GM21526 (cell line): ENCODE results near the gene DPP4.

Experiments used
- ATAC-seq: cut with Tn5 transposase; IDR thresholded peaks from one replicate; pipeline ENCODE4 v1.9.1; 2021; ENCODE audit warnings: moderate library complexity; ENCODE audit not compliant: unreplicated experiment, low FRiP score

The DPP4 gene

DNA sequence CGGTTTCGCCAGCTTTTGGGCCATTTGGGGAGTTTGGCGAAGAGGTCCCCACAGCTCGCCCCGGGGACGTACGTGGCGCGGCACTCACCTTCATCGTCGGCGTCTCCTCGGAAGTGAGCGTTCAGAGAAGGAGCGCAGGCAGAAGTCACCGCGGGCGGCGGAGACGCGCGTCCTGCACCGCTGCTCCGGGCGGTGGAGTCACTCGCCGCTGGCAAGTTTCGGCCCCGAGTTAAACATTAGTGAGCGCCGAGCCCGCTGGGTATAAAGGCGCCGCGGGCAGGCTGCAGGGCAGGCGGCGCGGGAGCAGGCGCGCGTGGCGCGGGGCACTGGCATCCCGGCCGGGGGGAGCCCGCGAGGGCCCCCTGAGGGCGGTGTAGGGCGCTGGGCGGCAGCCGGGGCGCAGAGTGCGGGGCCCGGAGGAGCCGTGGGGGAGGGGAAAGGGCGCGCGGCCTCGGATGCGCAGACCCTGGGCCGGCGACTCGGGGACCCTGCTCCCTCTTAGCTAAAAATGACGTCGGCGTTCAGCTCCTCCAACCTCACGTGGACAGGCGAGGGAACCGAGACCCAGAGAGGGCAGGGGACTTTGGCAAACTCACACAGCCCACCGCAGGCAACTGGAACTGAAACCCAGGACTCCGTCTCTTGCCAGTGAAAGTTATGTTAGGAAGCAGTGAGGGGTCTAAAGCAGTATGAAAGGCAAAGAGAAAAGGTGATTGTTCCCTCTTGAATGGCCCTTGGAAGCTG is at the start of gene DPP4:
Gene DPP4, minus strand, starts transcription at position 328 of the 744 bp plus-strand sequence. Its CDS starts 234 bp downstream, at position 94.
- peak; percentile 91 for ATAC-seq

DNA sequence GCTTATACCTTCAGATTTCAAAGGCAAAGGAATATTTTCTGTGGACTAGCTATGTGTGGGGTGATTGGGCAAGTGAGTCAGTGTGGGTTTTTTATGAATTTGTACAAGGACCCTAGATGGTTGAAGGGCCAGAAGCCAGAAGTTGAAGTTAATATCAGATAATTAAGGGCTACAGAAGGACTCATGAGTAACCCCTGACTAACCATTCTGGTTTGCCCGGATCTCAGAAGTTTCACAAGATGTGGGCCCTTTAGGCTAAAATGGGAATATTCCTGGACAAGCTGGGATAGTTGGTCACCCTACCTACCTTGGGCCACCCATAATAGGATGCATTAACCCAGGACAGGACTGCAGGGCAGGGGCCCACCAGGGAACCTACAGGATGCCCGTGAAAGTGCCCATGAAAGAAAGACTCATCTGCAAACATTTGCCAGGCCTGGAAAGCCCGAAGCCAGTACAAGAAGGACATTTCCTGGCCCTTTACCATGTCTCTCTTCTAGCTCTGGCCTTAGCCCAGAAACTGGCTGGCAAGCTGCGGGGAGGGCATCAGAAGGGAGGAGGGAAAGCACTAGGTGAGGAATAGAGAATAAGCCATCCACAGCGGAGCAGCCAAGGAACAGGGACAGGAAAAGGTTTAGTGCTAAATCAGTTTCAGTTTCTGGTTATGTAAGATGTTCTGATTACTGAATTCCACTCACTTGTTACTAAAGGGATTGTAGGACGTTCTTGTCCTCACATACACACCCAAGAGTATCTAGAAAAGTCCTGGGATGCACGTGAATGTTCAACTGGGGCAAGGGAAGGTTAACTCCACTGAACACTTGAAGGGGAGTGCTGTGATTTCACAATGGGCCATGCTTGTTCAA is 44.4 kb upstream of the DPP4 start:
- ATAC-seq = no peak

DNA sequence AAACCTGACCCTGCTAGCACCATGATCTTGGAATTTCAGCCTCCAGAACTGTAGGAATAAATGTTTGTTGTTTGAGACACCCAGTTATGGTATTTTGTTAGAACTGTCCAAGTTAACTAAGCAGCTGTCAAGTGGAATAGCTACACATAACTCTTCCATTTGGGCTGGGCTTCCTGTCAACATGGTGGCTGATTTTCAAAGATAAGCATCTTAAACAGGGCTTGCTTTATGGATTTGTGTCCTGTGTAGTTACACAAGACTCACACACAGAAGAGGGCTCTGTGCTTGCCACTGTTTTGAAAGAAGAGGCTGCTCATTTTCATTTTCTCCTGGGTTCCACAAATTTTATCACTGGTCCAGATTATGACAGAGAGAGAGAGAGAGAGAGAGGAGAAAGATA is 42.3 kb upstream of the DPP4 start:
- ATAC-seq = no peak

DNA sequence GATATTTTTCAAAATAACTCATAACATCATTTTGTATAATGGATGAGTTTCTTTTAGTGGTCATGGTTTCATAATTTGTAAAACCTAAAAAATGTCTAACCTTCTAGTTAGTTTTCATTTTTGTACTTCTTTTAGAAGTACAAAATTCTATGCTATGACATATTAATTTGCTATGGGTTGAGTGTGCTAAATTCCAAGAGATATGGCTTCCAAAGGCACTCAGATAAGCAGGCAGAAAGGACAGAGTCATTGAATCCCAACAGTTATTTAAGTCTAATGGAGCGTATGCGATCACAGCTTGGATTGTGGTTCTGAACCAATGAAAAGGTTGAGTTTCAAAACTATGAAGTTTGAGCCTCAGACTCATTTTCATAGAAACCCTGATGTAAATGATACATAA is 41.1 kb upstream of the DPP4 start:
- ATAC-seq = no peak

DNA sequence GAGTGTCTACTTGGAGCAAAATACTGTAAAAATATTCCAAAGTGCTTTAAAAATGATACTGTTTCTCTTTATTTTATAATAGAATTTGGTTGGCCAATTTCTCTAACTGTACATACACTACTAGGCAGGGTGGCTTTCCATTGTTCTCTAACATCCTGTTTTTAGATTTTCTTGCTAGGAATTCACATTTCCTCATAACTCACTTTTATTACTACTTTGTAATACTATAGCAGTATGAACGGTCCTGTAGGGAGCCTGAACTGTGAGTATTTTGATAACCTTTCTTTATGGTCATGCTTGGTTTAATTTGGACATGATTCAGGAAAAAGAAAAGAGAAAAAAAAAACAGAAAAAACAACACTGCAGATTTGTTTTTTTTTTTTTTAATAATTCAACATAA is 40.3 kb upstream of the DPP4 start:
- ATAC-seq = no peak

DNA sequence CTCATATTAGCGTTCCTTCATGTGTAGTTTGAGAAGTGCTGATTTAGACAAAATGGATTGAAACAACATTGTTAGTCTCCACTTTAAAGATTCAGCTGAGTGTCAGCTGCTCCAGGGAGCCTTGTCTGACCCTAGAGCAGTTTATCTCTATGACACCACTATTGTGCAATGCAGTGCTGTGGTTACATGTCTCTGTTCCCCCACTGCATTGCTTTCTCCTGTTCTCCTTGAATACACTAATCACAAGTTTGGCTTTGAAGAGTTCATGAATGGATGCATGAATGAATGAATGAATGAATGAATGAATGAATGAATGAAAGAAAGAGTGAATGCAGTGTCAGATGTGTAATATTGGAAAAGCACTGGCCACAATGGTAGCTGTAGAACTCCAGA is 39.8 kb upstream of the DPP4 start:
- ATAC-seq = no peak

DNA sequence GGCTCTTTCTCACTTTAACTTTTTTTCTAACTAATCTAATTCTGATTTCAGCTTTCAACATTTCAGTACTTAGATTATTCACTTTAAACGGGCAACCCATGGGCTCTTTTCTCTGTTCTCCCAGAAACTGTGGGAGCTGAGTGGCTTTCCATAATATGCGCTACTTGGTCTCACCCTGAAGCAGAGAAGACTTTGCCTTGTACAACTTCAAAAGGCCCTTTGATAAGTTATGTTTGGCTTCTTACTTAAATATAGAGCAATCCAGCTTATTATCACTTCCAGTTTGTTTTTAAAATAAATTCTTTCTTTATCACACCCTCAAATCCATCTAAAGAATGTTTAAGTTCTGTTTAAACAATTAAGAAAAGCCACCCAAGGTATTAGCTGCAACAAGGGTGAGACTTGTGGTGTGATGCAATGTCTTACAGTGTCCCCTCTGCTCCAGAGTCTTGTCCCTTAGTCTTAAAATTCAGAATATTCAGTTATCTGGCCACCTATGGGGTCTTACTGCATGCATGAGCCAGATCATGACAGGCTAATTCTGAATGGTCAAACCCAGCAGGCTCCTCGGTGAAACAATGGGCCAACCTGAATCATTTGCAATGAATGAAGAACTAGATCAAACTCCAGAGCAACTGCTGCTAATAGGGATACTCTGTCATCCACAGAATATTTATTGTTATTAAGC is 39.2 kb upstream of the DPP4 start:
- ATAC-seq = no peak

DNA sequence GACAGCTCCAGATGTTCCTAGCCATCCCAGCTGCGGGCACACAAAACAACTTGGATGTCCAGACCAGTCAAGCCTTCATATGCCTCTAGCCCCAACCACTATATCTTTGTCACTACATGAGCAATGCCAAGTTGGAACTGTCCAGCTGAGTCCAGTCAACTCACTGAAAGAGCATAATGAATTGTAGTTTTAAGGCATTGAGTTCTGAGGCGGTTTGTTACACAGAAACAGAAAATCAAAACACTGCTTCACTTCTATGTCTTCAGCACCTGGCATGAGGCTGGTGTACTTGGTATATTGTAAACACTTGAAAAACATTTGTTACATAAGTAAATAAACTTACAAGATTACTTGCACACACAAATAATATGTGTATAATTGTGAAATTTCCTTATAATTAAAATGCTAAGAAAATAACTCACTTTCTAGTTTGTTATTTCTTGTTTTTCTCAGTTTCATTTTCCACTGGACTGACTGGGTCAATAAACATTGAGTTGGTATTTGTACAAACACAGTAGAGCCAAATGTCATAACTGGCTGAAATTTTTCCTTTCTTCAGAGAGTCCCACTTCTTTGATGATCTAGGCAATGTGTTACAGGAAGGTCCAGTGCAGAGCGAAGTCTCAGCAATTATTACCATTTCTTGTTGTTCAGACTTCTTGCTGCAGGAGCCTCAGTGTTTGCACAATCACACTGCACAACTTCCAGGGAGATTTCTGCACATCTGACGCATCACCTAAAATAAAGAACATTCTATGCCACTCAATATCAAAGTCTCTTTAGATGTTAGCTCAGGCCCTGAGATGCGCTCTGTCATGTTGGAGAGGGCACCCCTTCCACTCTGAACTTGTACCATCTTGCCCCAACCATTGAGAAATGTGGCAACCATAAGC is 38.2 kb upstream of the DPP4 start:
- ATAC-seq = no peak

DNA sequence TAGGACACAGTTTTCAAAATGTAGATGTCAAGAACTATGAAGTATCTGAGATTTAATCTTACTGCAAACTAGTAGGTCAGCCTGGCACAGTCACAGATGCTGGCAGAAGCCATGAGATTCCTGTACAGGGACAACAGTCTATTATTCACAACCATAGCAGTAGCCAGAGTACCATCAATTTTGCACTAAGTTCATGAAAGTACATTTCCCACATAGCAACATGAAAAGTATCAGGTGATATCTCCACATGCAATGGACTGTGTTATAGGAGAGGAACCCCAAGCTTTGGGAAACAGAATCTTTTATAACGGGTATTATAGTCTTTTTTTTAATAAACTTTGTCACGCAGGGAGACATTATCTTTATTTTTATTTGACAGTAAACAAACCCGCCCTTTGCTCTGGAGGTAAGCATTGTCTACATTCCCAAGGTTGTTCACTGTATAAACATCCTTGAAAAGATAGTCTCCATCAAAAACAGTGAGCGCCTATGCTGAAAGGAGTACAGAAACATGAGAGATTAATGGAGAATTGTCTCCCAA is 33.4 kb upstream of the DPP4 start:
- no peak for ATAC-seq

DNA sequence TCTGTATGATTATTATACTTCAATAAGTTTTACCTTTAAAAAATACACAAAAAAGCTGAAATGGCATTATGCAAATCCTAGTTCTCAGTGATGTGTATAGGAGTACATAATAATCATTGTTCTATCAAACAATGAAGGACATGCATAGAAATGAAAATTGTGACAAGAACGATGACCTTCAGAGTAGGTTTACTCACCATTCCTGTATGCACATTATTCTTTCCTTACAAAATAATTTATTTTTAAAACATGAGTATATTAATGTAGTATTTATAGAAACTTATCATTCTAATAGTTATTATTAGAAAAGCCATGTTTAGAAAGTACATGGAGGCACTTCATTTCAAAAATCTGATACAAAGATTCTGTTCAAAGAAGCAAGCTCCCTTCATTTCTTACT is 32.7 kb upstream of the DPP4 start:
- no peak for ATAC-seq

DNA sequence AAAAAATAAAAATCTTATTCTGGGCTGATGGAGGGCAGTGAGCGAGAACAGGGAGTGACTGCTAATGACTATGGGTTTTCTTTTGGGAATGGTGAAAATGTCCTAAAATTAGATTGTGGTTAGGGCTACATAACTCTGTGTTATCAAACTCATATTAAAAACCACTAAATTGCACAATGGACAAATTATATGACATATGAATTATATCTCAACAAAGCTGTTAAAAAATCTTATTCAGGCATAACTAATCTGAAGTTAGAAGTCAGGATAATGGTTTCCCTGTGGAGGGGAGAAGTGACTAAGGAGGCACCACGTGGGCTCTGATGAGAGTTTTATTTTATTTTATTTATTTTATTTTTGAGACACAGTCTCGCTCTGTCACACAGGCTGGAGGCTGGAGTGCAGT is 32.1 kb upstream of the DPP4 start:
- no peak for ATAC-seq

DNA sequence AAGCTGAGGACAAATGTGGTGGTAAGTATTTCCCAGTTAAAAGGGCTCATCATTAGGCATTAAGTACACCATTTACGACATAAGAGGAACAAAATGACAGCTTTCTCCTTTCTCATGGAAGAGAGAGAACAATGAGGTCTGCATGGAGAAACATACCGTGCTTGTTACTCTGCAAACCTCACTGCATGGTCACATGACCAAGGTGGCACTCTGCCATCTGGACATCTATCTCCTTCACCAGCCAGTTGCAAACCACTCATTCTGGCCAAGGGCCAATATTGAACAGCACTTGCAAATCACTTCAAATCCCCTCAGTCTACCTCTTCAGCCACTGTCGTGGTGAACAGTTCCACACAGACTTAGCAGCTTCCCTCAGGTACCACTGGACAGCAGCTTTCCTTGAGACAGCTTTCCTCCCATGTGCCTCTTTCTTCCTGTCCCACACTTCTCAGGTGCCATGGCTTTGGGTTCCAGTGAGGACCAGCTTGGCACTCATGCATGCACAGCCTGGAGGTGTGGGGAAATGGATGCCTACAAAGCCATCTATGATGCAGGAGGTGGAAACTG is 29.5 kb upstream of the DPP4 start:
- no peak for ATAC-seq

DNA sequence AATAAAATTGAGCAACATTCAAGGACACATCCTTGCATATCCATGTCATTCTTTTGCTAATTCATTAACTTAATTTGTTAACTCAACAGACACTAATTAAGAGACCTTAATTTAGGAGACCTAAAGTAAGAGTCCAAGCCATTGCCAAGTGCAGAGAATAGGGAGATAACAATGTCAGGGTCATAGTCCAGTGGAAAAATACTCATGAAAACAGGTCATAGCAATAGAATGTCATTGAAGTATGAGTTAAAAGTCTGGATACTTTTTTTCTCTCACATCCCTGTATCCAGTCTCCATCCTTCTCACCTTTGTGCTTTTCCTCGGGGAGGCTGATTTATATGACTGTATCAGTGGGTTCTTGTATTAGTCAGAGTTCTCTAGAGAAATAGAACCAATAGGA is 26.6 kb upstream of the DPP4 start:
- ATAC-seq = no peak

DNA sequence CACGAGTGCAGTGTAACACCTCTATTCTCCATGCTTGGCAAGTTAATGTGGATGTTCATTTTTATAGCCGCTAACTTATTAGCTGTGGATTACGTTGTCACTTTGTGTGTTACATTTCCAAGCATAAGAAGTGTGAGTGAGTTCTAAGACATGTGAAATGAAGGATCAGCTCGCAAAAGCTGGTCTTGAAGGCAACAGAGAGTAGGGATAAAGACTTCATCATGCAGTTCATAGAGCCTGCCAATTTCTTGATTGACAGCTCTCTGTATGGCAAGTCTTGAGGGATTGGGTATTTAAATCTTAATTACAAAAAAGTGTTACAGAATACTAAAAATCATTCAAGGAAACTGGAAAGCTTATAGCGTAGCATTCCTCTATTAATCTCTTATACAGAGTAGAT is 25.8 kb upstream of the DPP4 start:
- no peak for ATAC-seq

DNA sequence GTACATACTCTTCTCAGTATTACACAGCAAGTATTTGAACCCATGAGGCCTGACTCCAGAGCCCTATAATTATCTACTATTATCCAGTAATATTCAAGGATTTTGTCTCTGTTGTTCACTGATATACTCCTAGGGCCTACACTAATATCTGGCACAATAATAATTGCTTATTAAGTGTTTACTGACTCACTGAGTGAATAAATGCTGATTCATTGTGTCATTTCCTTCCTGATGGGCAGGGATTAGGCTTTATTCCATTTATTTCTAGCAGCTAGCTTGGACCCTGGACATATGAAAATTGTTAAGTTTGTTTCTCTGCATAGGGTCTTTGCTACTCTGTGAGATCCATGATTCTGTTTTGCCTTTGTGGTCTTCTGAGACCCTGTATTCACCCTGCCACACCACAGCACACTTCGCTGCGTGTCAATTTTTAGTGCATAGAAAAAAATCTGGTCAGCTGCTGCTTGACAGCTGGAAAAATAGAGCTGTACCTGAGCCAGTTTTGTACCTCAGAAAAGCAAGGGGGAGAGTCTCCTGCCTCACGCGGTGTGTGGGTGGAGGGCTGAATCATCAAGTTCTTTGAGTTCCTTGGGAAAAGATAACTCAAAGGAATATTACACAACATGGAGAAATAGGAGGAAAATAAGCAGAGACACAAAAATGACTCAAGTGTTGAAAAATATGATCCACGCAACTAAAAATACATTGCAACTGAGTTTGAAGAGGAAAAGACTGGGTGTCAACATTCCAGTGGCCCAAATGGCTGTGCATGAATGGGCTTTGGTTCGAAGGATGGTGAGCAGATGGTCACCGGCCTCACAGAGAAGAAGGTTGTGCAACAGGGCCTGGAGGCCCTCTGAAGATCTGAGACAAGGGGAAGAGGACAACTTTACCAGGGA is 18.9 kb upstream of the DPP4 start:
- no peak for ATAC-seq

DNA sequence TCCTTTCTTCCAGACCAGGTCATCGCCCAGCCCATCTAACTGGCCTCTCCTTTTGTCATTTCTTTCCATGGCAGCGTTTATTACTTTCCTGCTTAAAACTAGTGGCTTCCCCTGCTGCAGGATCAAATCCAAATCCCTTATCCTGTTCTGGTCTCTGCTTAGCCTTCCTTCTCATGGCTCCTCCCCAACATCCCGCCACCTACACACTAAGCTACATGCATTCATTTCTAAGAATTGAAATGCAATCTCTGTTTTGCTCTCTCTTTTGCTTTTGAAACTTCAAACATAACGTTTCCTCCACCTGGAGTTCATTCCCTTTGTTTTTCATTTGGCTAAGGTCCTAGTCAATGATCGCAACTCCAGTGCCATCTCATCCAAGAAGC is 18.0 kb upstream of the DPP4 start:
- ATAC-seq = no peak

DNA sequence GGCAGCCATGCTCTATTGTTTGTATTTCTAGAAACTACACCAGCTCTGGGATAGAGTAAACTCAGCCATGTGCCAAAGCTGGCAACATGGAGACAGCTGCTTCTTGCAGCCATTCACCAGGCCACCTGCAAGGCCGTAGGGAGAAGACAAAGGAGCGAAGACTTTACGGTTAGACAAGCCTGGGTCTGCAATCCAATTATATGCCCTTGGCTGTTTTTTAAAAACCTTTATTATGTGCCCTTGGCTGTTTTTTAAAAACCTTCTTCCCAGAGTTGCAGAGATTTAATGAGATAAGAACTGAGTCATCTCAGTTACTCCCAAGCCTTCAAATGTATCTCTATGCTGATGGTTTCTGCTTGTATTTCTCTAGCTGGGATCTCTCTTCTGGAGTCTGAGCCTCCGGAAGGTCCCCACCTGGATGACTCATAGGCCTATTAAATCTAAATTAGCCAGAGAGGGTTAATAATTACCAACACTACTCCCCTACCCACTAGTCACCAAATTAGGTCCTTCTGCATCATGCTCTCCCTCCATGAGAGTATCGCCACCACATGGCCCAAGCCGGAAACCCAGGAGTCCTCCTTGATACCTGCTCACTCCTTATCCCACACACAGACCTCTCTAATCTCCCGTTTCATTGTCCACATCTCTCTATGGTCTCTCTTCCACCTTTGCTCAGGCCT is 17.5 kb upstream of the DPP4 start:
- ATAC-seq = no peak

DNA sequence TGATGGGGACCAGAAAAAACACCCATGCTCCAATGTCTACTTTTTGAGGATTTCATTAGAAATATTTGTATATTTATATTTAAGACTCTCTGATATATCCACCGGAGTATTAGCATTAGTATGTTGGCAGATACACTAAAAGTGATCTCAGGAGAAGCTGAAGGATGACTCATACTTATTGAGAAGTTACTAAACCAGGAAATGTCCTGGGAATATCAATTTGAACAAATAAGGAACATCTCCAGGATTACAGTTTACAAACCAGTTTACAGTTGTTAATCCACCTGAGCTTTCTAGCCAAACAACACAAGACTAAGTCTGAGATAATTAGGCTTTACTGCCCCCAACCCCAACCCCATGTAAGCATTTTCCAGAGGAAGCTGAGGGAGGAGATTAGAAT is 16.1 kb upstream of the DPP4 start:
- ATAC-seq = no peak
